ENCODE results near the gene CLDN8. TPM values are rescaled to one million over a fixed set of nuclear protein-coding genes. Genes with fewer than 3 reads are reported as not detected.

The CLDN8 gene
- polyA plus RNA-seq, 1 of the 3 experiments (the other 2 are of a cell fraction) = not detected

GRCh38 chr21:30248844-30249243 is 32.9 kb upstream of the CLDN8 start:
- no peaks in the 10 kb centered on the region for H3F3A ChIP-seq (replicated peaks; ENCODE audit: insufficient read depth)
- no peak overlapping the region for H3K4me3 ChIP-seq (ENCODE audit: low read depth in 2 of 2, low read length in 1 of 2)
- no peaks in the 10 kb centered on the region for H4K20me1 ChIP-seq (ENCODE audit: insufficient read depth)
- H3K27me3 ChIP-seq (ENCODE audit: insufficient read depth) = no peaks in the 10 kb centered on the region
- no peak overlapping the region for H3K9ac ChIP-seq
- H3K79me2 ChIP-seq (ENCODE audit: insufficient read depth) = no peaks in the 10 kb centered on the region
- H3K4me2 ChIP-seq = no peak overlapping the region
- H3K9me2 ChIP-seq = no peaks in the 10 kb centered on the region
- no peak for DNase-seq
- CTCF ChIA-PET = no interaction called here
- H2AFZ ChIP-seq (ENCODE audit: low read depth) = no peak overlapping the region
- H3K9me3 ChIP-seq = no peaks in the 10 kb centered on the region
- TF ChIP-seq SMC3 (IDR thresholded peaks at IDR 0.05; ENCODE audit: low read depth, low read length) (no peak), YY1 (IDR thresholded peaks at IDR 0.05; ENCODE audit: low read depth) (no peak), TEAD4 (IDR thresholded peaks at IDR 0.05; ENCODE audit: borderline replicate concordance, insufficient read depth) (no peak), REST (IDR thresholded peaks at IDR 0.05; ENCODE audit: low read depth, low read length) (no peak), EZH2phosphoT487 (IDR thresholded peaks at IDR 0.05; ENCODE audit: borderline replicate concordance, low read depth) (no peak), PBX3 (IDR thresholded peaks at IDR 0.05) (no peak)
- H3K27ac ChIP-seq (ENCODE audit: low read depth in 2 of 2, low read length in 1 of 2) = no peak overlapping the region
- WGBS (ENCODE audit: low lambda C conversion rate) = 45% methylated on average over 9 of the region's 9 CpGs
- H3K4me1 ChIP-seq (ENCODE audit: control insufficient read depth in 1 of 2, insufficient read depth in 2 of 2, low read depth in 1 of 2, low read length in 1 of 2) = no peaks in the 10 kb centered on the region
- no peaks in the 10 kb centered on the region for H3K36me3 ChIP-seq (replicated peaks in 1 of 2; ENCODE audit: control insufficient read depth in 1 of 2, insufficient read depth in 2 of 2, low read length in 1 of 2)
- POLR2A ChIA-PET = no interaction called here

GRCh38 chr21:30245061-30245460 is 29.2 kb upstream of the CLDN8 start:
- POLR2A ChIA-PET = no interaction called here
- Histone ChIP-seq H3F3A (replicated peaks; ENCODE audit: insufficient read depth) (no peaks in the 10 kb centered on the region), H2AFZ (ENCODE audit: low read depth) (no peak overlapping the region), H3K4me2 (no peak overlapping the region), H3K27me3 (ENCODE audit: insufficient read depth) (peaks cover 8% of the 10 kb centered on the region; the same call in 1 of the 2 replicates), H3K36me3 (replicated peaks in 1 of 2; ENCODE audit: control insufficient read depth in 1 of 2, insufficient read depth in 2 of 2, low read length in 1 of 2) (no peaks in the 10 kb centered on the region), H3K27ac (ENCODE audit: low read depth in 2 of 2, low read length in 1 of 2) (no peak overlapping the region), H3K79me2 (ENCODE audit: insufficient read depth) (no peaks in the 10 kb centered on the region), H3K9me3 (no peaks in the 10 kb centered on the region), H3K9me2 (no peaks in the 10 kb centered on the region), H3K9ac (no peak overlapping the region), H3K4me1 (ENCODE audit: control insufficient read depth in 1 of 2, insufficient read depth in 2 of 2, low read depth in 1 of 2, low read length in 1 of 2) (no peaks in the 10 kb centered on the region), H4K20me1 (ENCODE audit: insufficient read depth) (no peaks in the 10 kb centered on the region), H3K4me3 (ENCODE audit: low read depth in 2 of 2, low read length in 1 of 2) (no peak overlapping the region)
- no peak for DNase-seq
- CTCF ChIA-PET = no interaction called here
- no peak for TF ChIP-seq USF1 (IDR thresholded peaks at IDR 0.05; ENCODE audit: borderline replicate concordance, low read depth)
- no peak for TF ChIP-seq EP300 (IDR thresholded peaks at IDR 0.05; ENCODE audit: borderline replicate concordance in 1 of 2, low read depth in 1 of 2, low read length in 1 of 2)
- no peak for TF ChIP-seq NFIC (IDR thresholded peaks at IDR 0.05; ENCODE audit: borderline replicate concordance)
- TF ChIP-seq SMC3 (IDR thresholded peaks at IDR 0.05; ENCODE audit: low read depth, low read length) = no peak
- no peak for TF ChIP-seq MXI1 (IDR thresholded peaks at IDR 0.05; ENCODE audit: low read depth, low read length)
- TF ChIP-seq RXRA (IDR thresholded peaks at IDR 0.05; ENCODE audit: borderline replicate concordance, low read depth) = no peak
- TF ChIP-seq FOXM1 (IDR thresholded peaks at IDR 0.05; ENCODE audit: low read depth) = no peak
- no peak for TF ChIP-seq USF2 (IDR thresholded peaks at IDR 0.05; ENCODE audit: borderline replicate concordance, low read depth, low read length)
- TF ChIP-seq IRF3 (IDR thresholded peaks at IDR 0.05; ENCODE audit: low read depth, low read length) = no peak
- no peak for TF ChIP-seq FOXJ3 (CRISPR knock-in tag; IDR thresholded peaks at IDR 0.05)
- no peak for TF ChIP-seq CHD2 (IDR thresholded peaks at IDR 0.05; ENCODE audit: low read length, partially characterized antibody)
- TF ChIP-seq EZH2phosphoT487 (IDR thresholded peaks at IDR 0.05; ENCODE audit: borderline replicate concordance, low read depth) = no peak
- TF ChIP-seq FOSL2 (IDR thresholded peaks at IDR 0.05; ENCODE audit: borderline replicate concordance, low read depth) = no peak
- TF ChIP-seq GABPA (IDR thresholded peaks at IDR 0.05; ENCODE audit: low read depth) = no peak
- no peak for TF ChIP-seq POLR2AphosphoS5 (IDR thresholded peaks at IDR 0.05; ENCODE audit: low read depth, low read length)
- no peak for TF ChIP-seq GATA2 (CRISPR knock-in tag; IDR thresholded peaks at IDR 0.05)
- TF ChIP-seq RAD21 (IDR thresholded peaks at IDR 0.05; ENCODE audit: low read length) = no peak
- no peak for TF ChIP-seq RCOR1 (IDR thresholded peaks at IDR 0.05; ENCODE audit: low read length)

Data from SK-N-SH (cell line).